GM23338 (cell line): ENCODE results near the gene ARHGEF2. TPM values are rescaled to one million over a fixed set of nuclear protein-coding genes. Genes with fewer than 3 reads are reported as not detected.

Experiments used
- ATAC-seq: fragments of 200-7000 bp; cut with Tn5 transposase; 3 replicates; pipeline ENCODE4 v1.9.1; 2020
- DNase-seq: peaks from one replicate; pipeline ENCODE4 v3.0.0-alpha.2; 2015; ENCODE audit warnings: low spot score
- H2AFZ ChIP-seq: fragments of 200-600 bp; sonication (generic); 2 replicates; pipeline ENCODE4 v1.8.0; 2016; ENCODE audit warnings: antibody characterized with exemption, mild to moderate bottlenecking, moderate library complexity
- H3F3A ChIP-seq: fragments of 200-600 bp; sonication (generic); replicated peaks from 2 replicates; pipeline ENCODE4 v1.8.0; 2017; ENCODE audit warnings: antibody characterized with exemption, mixed run types, low read depth
- H3K27ac ChIP-seq: fragments of 200-600 bp; sonication (generic); 2 replicates; pipeline ENCODE4 v1.6.1; 2016; ENCODE audit warnings: low read depth
- H3K27me3 ChIP-seq: fragments of 200-600 bp; sonication (generic); 2 replicates; pipeline ENCODE4 v1.8.0; 2016; ENCODE audit warnings: mild to moderate bottlenecking, mixed run types, moderate library complexity; ENCODE audit not compliant: insufficient read depth
- H3K36me3 ChIP-seq: fragments of 200-600 bp; sonication (generic); 2 replicates; pipeline ENCODE4 v1.8.0; 2016; ENCODE audit warnings: mild to moderate bottlenecking; ENCODE audit not compliant: insufficient read depth
- H3K4me1 ChIP-seq: fragments of 200-600 bp; sonication (generic); 2 replicates; pipeline ENCODE4 v1.8.0; 2016; ENCODE audit warnings: mild to moderate bottlenecking, moderate library complexity; ENCODE audit not compliant: insufficient read depth
- H3K4me2 ChIP-seq: fragments of 200-600 bp; sonication (generic); 2 replicates; pipeline ENCODE4 v1.7.1; 2017; ENCODE audit warnings: mixed run types
- H3K4me3 ChIP-seq: fragments of 200-600 bp; sonication (generic); 2 replicates; pipeline ENCODE4 v1.6.1; 2016; ENCODE audit warnings: mixed run types
- H3K79me2 ChIP-seq: fragments of 200-600 bp; sonication (generic); replicated peaks from 2 replicates; pipeline ENCODE4 v1.8.0; 2017; ENCODE audit warnings: mild to moderate bottlenecking; ENCODE audit not compliant: insufficient read depth
- H3K9me2 ChIP-seq: fragments of 200-600 bp; sonication (generic); 2 replicates; pipeline ENCODE4 v1.8.0; 2017; ENCODE audit not compliant: insufficient read depth
- H4K20me1 ChIP-seq: fragments of 200-600 bp; sonication (generic); replicated peaks from 2 replicates; pipeline ENCODE4 v1.8.0; 2017; ENCODE audit warnings: mild to moderate bottlenecking; ENCODE audit not compliant: insufficient read depth
- H3K27ac Mint-ChIP-seq: 2 replicates; pipeline ENCODE4 v1.8.0; 2020; ENCODE audit warnings: inconsistent platforms, mild to moderate bottlenecking, moderate library complexity, mixed read lengths
- H3K27me3 Mint-ChIP-seq: 3 replicates; pipeline ENCODE4 v1.8.0; 2022; ENCODE audit warnings: low read depth, mild to moderate bottlenecking, moderate library complexity, mixed read lengths, inconsistent platforms; ENCODE audit not compliant: insufficient read depth, poor library complexity
- H3K36me3 Mint-ChIP-seq: 3 replicates; pipeline ENCODE4 v1.8.0; 2021; ENCODE audit warnings: low read depth, mild to moderate bottlenecking, inconsistent platforms, moderate library complexity, mixed read lengths
- H3K4me1 Mint-ChIP-seq: 3 replicates; pipeline ENCODE4 v1.8.0; 2020; ENCODE audit warnings: mild to moderate bottlenecking, inconsistent platforms, mixed read lengths
- H3K4me3 Mint-ChIP-seq: 3 replicates; pipeline ENCODE4 v1.8.0; 2021; ENCODE audit warnings: moderate library complexity, mild to moderate bottlenecking, inconsistent platforms, mixed read lengths
- H3K9me3 Mint-ChIP-seq: 3 replicates; pipeline ENCODE4 v1.8.0; 2020; ENCODE audit warnings: moderate library complexity, mild to moderate bottlenecking, inconsistent platforms, mixed read lengths
- CREB1 ChIP-seq: fragments of 250-450 bp; sonication (Bioruptor Pico); IDR thresholded peaks from 2 replicates; pipeline ENCODE4 v1.5.0; 2020; ENCODE audit warnings: low read depth, mild to moderate bottlenecking, moderate library complexity
- EZH2 ChIP-seq: fragments of 200-600 bp; sonication (generic); IDR thresholded peaks from one replicate; pipeline ENCODE4 v1.8.0; 2017; ENCODE audit warnings: antibody characterized with exemption, mild to moderate bottlenecking, low read depth; ENCODE audit not compliant: unreplicated experiment
- EZH2phosphoT487 ChIP-seq: fragments of 200-600 bp; sonication (generic); IDR thresholded peaks from one replicate; pipeline ENCODE4 v1.8.1; 2018; ENCODE audit warnings: antibody characterized with exemption; ENCODE audit not compliant: unreplicated experiment
- JUNB ChIP-seq: IDR thresholded peaks from one replicate; pipeline ENCODE4 v1.6.1; 2016; ENCODE audit warnings: antibody characterized with exemption; ENCODE audit not compliant: unreplicated experiment
- NANOG ChIP-seq: IDR thresholded peaks from 2 replicates; pipeline ENCODE4 v1.6.1; 2016; ENCODE audit warnings: antibody characterized with exemption, borderline replicate concordance
- POLR2AphosphoS5 ChIP-seq: IDR thresholded peaks from 2 replicates; pipeline ENCODE4 v1.6.1; 2016; ENCODE audit warnings: antibody characterized with exemption, low read depth
- STAT1 ChIP-seq: IDR thresholded peaks from one replicate; pipeline ENCODE4 v1.6.1; 2016; ENCODE audit warnings: antibody characterized with exemption; ENCODE audit not compliant: unreplicated experiment
- ZNF114 ChIP-seq: fragments of 250-450 bp; sonication (Bioruptor Pico); IDR thresholded peaks from 2 replicates; pipeline ENCODE4 v1.5.0; 2020; ENCODE audit warnings: mild to moderate bottlenecking, moderate library complexity
- ZNF331 ChIP-seq: fragments of 250-450 bp; sonication (Bioruptor Pico); IDR thresholded peaks from 2 replicates; pipeline ENCODE4 v1.5.0; 2020; ENCODE audit warnings: low read depth, mild to moderate bottlenecking, moderate library complexity
- polyA plus RNA-seq: library from polyadenylated mRNA; unstranded; fragments of >200 nt; fragmentation: Nextera tagmentation; extraction: Ambion mirVana; gene quantifications from 2 replicates; pipeline ENCODE4 v1.2.1, GENCODE V29; 2016
- total RNA-seq: library from RNA; depleted of rRNA; stranded (reverse); fragments of >200 nt; shearing (Covaris generic); gene quantifications from 2 replicates; pipeline ENCODE4 v1.2.3, GENCODE V29; 2014
- TF ChIP-seq, protein P1 (sequence below): IDR thresholded peaks from 2 replicates; pipeline ENCODE4 v1.6.1; 2016; ENCODE audit warnings: antibody characterized with exemption
- TF ChIP-seq, protein P2 (sequence below): fragments of 250-450 bp; sonication (Bioruptor Pico); IDR thresholded peaks from 2 replicates; pipeline ENCODE4 v1.5.0; 2020; ENCODE audit warnings: mild to moderate bottlenecking, moderate library complexity
- TF ChIP-seq, protein P3 (sequence below): IDR thresholded peaks from one replicate; pipeline ENCODE4 v1.6.1; 2018; ENCODE audit warnings: antibody characterized with exemption; ENCODE audit not compliant: unreplicated experiment
- TF ChIP-seq, protein P4 (sequence below), 2 experiments: fragments of 200-600 bp in 1 of 2; sonication (generic) in 1 of 2; conservative IDR thresholded peaks; 2 replicates each; pipeline versions ENCODE4 v1.5.1 to v1.6.1; 2016 to 2017; ENCODE audit warnings: antibody characterized with exemption in 2 of 2, low read depth in 2 of 2, mild to moderate bottlenecking in 2 of 2, moderate library complexity in 1 of 2

Gene ARHGEF2
- total and polyA plus RNA-seq, 2 experiments from 2014 or later, result 23.0 to 87.6 TPM

DNA sequence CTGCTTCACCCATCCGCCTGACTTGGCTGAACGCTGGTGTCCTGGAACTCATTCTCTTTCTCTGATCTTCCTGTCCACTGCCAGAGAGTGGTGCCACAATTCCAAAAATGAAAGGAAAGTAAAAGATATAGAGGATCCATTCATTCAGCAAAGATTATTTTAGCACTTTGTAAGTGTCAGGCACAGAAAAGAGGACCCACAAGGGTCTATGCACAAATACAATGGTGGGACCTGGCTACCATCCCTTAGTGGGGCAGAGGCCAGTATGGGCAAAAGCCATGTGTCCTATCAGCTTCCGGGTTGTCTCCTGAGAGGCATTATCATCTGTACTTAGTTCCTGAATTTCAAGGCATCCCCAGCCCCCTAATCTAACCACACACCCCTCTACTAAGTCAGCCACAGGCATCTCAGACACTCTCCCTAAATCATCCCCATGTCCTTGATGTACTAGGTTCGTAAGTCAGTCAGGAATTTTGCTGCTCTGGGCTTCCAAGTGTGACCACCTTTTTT lies 23.4 kb upstream of the ARHGEF2 start:
- DNase-seq (no peak), ATAC-seq (no peak)
- H3K9me3 Mint-ChIP-seq, result no peaks in the 10 kb centered on the region
- Histone ChIP-seq H3K9me2 (no peaks in the 10 kb centered on the region), H3K27ac (no peak overlapping the region), H4K20me1 (no peaks in the 10 kb centered on the region), H3K4me1 (no peaks in the 10 kb centered on the region), H3K4me3 (no peak overlapping the region), H3K4me2 (no peak overlapping the region), H2AFZ (no peak overlapping the region), H3F3A (no peaks in the 10 kb centered on the region), H3K36me3 (no peaks in the 10 kb centered on the region), H3K79me2 (no peaks in the 10 kb centered on the region), H3K27me3 (no peaks in the 10 kb centered on the region)
- H3K36me3 Mint-ChIP-seq, result no peaks in the 10 kb centered on the region
- H3K27ac Mint-ChIP-seq, result no peak overlapping the region
- no peak overlapping the region for H3K4me3 Mint-ChIP-seq
- H3K27me3 Mint-ChIP-seq, result peaks cover 3% of the 10 kb centered on the region
- peaks cover 4% of the 10 kb centered on the region for H3K4me1 Mint-ChIP-seq
- TF ChIP-seq CREB1 (CRISPR knock-in tag), result no peak
- no peak for TF ChIP-seq EZH2phosphoT487
- TF ChIP-seq, protein P1, sequence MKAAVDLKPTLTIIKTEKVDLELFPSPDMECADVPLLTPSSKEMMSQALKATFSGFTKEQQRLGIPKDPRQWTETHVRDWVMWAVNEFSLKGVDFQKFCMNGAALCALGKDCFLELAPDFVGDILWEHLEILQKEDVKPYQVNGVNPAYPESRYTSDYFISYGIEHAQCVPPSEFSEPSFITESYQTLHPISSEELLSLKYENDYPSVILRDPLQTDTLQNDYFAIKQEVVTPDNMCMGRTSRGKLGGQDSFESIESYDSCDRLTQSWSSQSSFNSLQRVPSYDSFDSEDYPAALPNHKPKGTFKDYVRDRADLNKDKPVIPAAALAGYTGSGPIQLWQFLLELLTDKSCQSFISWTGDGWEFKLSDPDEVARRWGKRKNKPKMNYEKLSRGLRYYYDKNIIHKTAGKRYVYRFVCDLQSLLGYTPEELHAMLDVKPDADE, result no peak
- no peak for TF ChIP-seq STAT1
- no peak for TF ChIP-seq JUNB
- TF ChIP-seq, protein P2, sequence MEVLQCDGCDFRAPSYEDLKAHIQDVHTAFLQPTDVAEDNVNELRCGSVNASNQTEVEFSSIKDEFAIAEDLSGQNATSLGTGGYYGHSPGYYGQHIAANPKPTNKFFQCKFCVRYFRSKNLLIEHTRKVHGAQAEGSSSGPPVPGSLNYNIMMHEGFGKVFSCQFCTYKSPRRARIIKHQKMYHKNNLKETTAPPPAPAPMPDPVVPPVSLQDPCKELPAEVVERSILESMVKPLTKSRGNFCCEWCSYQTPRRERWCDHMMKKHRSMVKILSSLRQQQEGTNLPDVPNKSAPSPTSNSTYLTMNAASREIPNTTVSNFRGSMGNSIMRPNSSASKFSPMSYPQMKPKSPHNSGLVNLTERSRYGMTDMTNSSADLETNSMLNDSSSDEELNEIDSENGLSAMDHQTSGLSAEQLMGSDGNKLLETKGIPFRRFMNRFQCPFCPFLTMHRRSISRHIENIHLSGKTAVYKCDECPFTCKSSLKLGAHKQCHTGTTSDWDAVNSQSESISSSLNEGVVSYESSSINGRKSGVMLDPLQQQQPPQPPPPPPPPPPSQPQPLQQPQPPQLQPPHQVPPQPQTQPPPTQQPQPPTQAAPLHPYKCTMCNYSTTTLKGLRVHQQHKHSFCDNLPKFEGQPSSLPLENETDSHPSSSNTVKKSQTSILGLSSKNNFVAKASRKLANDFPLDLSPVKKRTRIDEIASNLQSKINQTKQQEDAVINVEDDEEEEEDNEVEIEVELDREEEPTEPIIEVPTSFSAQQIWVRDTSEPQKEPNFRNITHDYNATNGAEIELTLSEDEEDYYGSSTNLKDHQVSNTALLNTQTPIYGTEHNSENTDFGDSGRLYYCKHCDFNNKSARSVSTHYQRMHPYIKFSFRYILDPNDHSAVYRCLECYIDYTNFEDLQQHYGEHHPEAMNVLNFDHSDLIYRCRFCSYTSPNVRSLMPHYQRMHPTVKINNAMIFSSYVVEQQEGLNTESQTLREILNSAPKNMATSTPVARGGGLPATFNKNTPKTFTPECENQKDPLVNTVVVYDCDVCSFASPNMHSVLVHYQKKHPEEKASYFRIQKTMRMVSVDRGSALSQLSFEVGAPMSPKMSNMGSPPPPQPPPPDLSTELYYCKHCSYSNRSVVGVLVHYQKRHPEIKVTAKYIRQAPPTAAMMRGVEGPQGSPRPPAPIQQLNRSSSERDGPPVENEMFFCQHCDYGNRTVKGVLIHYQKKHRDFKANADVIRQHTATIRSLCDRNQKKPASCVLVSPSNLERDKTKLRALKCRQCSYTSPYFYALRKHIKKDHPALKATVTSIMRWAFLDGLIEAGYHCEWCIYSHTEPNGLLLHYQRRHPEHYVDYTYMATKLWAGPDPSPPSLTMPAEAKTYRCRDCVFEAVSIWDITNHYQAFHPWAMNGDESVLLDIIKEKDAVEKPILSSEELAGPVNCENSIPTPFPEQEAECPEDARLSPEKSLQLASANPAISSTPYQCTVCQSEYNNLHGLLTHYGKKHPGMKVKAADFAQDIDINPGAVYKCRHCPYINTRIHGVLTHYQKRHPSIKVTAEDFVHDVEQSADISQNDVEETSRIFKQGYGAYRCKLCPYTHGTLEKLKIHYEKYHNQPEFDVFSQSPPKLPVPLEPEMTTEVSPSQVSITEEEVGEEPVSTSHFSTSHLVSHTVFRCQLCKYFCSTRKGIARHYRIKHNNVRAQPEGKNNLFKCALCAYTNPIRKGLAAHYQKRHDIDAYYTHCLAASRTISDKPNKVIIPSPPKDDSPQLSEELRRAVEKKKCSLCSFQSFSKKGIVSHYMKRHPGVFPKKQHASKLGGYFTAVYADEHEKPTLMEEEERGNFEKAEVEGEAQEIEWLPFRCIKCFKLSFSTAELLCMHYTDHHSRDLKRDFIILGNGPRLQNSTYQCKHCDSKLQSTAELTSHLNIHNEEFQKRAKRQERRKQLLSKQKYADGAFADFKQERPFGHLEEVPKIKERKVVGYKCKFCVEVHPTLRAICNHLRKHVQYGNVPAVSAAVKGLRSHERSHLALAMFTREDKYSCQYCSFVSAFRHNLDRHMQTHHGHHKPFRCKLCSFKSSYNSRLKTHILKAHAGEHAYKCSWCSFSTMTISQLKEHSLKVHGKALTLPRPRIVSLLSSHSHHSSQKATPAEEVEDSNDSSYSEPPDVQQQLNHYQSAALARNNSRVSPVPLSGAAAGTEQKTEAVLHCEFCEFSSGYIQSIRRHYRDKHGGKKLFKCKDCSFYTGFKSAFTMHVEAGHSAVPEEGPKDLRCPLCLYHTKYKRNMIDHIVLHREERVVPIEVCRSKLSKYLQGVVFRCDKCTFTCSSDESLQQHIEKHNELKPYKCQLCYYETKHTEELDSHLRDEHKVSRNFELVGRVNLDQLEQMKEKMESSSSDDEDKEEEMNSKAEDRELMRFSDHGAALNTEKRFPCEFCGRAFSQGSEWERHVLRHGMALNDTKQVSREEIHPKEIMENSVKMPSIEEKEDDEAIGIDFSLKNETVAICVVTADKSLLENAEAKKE (CRISPR knock-in tag), result no peak
- no peak for TF ChIP-seq ZNF114 (CRISPR knock-in tag)
- no peak for TF ChIP-seq POLR2AphosphoS5
- TF ChIP-seq NANOG, result no peak
- TF ChIP-seq, protein P3, sequence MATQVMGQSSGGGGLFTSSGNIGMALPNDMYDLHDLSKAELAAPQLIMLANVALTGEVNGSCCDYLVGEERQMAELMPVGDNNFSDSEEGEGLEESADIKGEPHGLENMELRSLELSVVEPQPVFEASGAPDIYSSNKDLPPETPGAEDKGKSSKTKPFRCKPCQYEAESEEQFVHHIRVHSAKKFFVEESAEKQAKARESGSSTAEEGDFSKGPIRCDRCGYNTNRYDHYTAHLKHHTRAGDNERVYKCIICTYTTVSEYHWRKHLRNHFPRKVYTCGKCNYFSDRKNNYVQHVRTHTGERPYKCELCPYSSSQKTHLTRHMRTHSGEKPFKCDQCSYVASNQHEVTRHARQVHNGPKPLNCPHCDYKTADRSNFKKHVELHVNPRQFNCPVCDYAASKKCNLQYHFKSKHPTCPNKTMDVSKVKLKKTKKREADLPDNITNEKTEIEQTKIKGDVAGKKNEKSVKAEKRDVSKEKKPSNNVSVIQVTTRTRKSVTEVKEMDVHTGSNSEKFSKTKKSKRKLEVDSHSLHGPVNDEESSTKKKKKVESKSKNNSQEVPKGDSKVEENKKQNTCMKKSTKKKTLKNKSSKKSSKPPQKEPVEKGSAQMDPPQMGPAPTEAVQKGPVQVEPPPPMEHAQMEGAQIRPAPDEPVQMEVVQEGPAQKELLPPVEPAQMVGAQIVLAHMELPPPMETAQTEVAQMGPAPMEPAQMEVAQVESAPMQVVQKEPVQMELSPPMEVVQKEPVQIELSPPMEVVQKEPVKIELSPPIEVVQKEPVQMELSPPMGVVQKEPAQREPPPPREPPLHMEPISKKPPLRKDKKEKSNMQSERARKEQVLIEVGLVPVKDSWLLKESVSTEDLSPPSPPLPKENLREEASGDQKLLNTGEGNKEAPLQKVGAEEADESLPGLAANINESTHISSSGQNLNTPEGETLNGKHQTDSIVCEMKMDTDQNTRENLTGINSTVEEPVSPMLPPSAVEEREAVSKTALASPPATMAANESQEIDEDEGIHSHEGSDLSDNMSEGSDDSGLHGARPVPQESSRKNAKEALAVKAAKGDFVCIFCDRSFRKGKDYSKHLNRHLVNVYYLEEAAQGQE, result no peak
- no peak for TF ChIP-seq EZH2
- no peak for TF ChIP-seq ZNF331
- TF ChIP-seq, protein P4, sequence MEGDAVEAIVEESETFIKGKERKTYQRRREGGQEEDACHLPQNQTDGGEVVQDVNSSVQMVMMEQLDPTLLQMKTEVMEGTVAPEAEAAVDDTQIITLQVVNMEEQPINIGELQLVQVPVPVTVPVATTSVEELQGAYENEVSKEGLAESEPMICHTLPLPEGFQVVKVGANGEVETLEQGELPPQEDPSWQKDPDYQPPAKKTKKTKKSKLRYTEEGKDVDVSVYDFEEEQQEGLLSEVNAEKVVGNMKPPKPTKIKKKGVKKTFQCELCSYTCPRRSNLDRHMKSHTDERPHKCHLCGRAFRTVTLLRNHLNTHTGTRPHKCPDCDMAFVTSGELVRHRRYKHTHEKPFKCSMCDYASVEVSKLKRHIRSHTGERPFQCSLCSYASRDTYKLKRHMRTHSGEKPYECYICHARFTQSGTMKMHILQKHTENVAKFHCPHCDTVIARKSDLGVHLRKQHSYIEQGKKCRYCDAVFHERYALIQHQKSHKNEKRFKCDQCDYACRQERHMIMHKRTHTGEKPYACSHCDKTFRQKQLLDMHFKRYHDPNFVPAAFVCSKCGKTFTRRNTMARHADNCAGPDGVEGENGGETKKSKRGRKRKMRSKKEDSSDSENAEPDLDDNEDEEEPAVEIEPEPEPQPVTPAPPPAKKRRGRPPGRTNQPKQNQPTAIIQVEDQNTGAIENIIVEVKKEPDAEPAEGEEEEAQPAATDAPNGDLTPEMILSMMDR (conservative IDR thresholded peaks at IDR 0.05; ENCODE audit: low read depth in 2 of 2), result no peak
